Mesothelial cell of epicardium (in vitro differentiated cells): ENCODE results near the gene LTBP1. TPM values are rescaled to one million over a fixed set of nuclear protein-coding genes. Genes with fewer than 3 reads are reported as not detected.
A peak's percentile ranks its signal among the peaks of the same experiment; 100 is the strongest.

ENCODE experiments used
- DNase-seq, 2 experiments: peaks; one replicate each; pipeline ENCODE4 v3.0.0; 2021; ENCODE audit warnings: low spot score in 2 of 2; ENCODE audit not compliant: unreplicated experiment in 2 of 2
- H3K27ac Mint-ChIP-seq: 2 replicates; pipeline ENCODE4 v1.8.0; 2021; ENCODE audit warnings: mixed read lengths
- H3K27me3 Mint-ChIP-seq: 2 replicates; pipeline ENCODE4 v1.8.0; 2021; ENCODE audit warnings: low read depth, mixed read lengths
- H3K36me3 Mint-ChIP-seq: 2 replicates; pipeline ENCODE4 v1.8.0; 2021; ENCODE audit warnings: mixed read lengths
- H3K4me1 Mint-ChIP-seq: 2 replicates; pipeline ENCODE4 v1.8.0; 2021; ENCODE audit warnings: mixed read lengths
- H3K4me3 Mint-ChIP-seq: 2 replicates; pipeline ENCODE4 v1.8.0; 2021; ENCODE audit warnings: mild to moderate bottlenecking, moderate library complexity, mixed read lengths
- H3K9me3 Mint-ChIP-seq: 2 replicates; pipeline ENCODE4 v1.8.0; 2021; ENCODE audit warnings: mixed read lengths
- CTCF ChIP-seq: fragments of 200-600 bp; sonication (generic); IDR thresholded peaks from one replicate; pipeline ENCODE4 v1.5.0; 2021; ENCODE audit warnings: antibody characterized with exemption; ENCODE audit not compliant: unreplicated experiment
- total RNA-seq: library from RNA; stranded (reverse); gene quantifications from 3 replicates; pipeline ENCODE4 v1.2.1, GENCODE V29; 2021

Gene LTBP1
- total RNA-seq, 1 donor from 2014 or later: 80.2 TPM

GRCh38 chr2:33069894-33070651 lies 123.3 kb downstream of the LTBP1 start:
- TF ChIP-seq CTCF: no peak
- no peak overlapping the region for H3K4me3 Mint-ChIP-seq
- no peak for DNase-seq
- H3K27ac Mint-ChIP-seq: no peak overlapping the region
- peaks cover 4% of the 10 kb centered on the region for H3K36me3 Mint-ChIP-seq
- H3K4me1 Mint-ChIP-seq: peaks cover 17% of the 10 kb centered on the region
- no peaks in the 10 kb centered on the region for H3K27me3 Mint-ChIP-seq
- H3K9me3 Mint-ChIP-seq: peaks cover 2% of the 10 kb centered on the region

- no peak for TF ChIP-seq CTCF
- H3K4me1 Mint-ChIP-seq: peaks cover 25% of the 10 kb centered on the region
- no peak for DNase-seq
- no peak overlapping the region for H3K4me3 Mint-ChIP-seq
- no peaks in the 10 kb centered on the region for H3K9me3 Mint-ChIP-seq
- no peaks in the 10 kb centered on the region for H3K27me3 Mint-ChIP-seq
- H3K36me3 Mint-ChIP-seq: peaks cover 1% of the 10 kb centered on the region
- peak overlapping the region; percentile 30 for H3K27ac Mint-ChIP-seq
Observed at GRCh38 chr2:33071591-33071990, 124.8 kb downstream of the LTBP1 start.

- no peaks in the 10 kb centered on the region for H3K9me3 Mint-ChIP-seq
- H3K4me3 Mint-ChIP-seq: no peak overlapping the region
- peaks cover 1% of the 10 kb centered on the region for H3K36me3 Mint-ChIP-seq
- no peaks in the 10 kb centered on the region for H3K27me3 Mint-ChIP-seq
- H3K4me1 Mint-ChIP-seq: peaks cover 31% of the 10 kb centered on the region
- TF ChIP-seq CTCF: no peak
- H3K27ac Mint-ChIP-seq: peak overlapping the region; percentile 62
- no peak for DNase-seq
Observed at GRCh38 chr2:33072614-33073013, 125.9 kb downstream of the LTBP1 start.

- no peak for TF ChIP-seq CTCF
- Mint-ChIP-seq H3K9me3 (no peaks in the 10 kb centered on the region), H3K4me3 (no peak overlapping the region), H3K36me3 (peaks cover 1% of the 10 kb centered on the region), H3K27ac (peak overlapping the region; percentile 62), H3K4me1 (peaks cover 33% of the 10 kb centered on the region), H3K27me3 (no peaks in the 10 kb centered on the region)
- no peak for DNase-seq
Observed at GRCh38 chr2:33073018-33073417, 126.3 kb downstream of the LTBP1 start.

- peaks cover 1% of the 10 kb centered on the region for H3K36me3 Mint-ChIP-seq
- TF ChIP-seq CTCF: no peak
- no peak for DNase-seq
- H3K4me3 Mint-ChIP-seq: no peak overlapping the region
- no peaks in the 10 kb centered on the region for H3K9me3 Mint-ChIP-seq
- H3K27ac Mint-ChIP-seq: no peak overlapping the region
- no peaks in the 10 kb centered on the region for H3K27me3 Mint-ChIP-seq
- H3K4me1 Mint-ChIP-seq: peaks cover 33% of the 10 kb centered on the region
Observed at GRCh38 chr2:33074197-33074596, 127.4 kb downstream of the LTBP1 start.
